BE2C (cell line): Measurements from ENCODE around the gene MMP2.

Experiments used
- DNase-seq: peaks from one replicate; pipeline ENCODE4 v3.0.0-alpha.2; 2020
- H3K27me3 ChIP-seq: fragments of 250-450 bp; sonication (Bioruptor Pico); 2 replicates; pipeline ENCODE4 v1.5.1; 2020; ENCODE audit warnings: mild to moderate bottlenecking
- H3K36me3 ChIP-seq: fragments of 250-450 bp; sonication (Bioruptor Pico); 2 replicates; pipeline ENCODE4 v1.5.1; 2020; ENCODE audit warnings: mild to moderate bottlenecking
- H3K4me1 ChIP-seq: fragments of 250-450 bp; sonication (Bioruptor Pico); 2 replicates; pipeline ENCODE4 v1.5.1; 2020
- H3K4me3 ChIP-seq: 2 replicates; pipeline ENCODE4 v1.5.1; 2011; ENCODE audit warnings: low read depth, low read length
- H3K9me3 ChIP-seq: fragments of 250-450 bp; sonication (Bioruptor Pico); 2 replicates; pipeline ENCODE4 v1.5.1; 2020
- TF ChIP-seq, protein P1 (sequence below): IDR thresholded peaks from 2 replicates; pipeline ENCODE4 v1.5.1; 2012; ENCODE audit warnings: mild to moderate bottlenecking, low read depth, low read length

MMP2 gene

DNA sequence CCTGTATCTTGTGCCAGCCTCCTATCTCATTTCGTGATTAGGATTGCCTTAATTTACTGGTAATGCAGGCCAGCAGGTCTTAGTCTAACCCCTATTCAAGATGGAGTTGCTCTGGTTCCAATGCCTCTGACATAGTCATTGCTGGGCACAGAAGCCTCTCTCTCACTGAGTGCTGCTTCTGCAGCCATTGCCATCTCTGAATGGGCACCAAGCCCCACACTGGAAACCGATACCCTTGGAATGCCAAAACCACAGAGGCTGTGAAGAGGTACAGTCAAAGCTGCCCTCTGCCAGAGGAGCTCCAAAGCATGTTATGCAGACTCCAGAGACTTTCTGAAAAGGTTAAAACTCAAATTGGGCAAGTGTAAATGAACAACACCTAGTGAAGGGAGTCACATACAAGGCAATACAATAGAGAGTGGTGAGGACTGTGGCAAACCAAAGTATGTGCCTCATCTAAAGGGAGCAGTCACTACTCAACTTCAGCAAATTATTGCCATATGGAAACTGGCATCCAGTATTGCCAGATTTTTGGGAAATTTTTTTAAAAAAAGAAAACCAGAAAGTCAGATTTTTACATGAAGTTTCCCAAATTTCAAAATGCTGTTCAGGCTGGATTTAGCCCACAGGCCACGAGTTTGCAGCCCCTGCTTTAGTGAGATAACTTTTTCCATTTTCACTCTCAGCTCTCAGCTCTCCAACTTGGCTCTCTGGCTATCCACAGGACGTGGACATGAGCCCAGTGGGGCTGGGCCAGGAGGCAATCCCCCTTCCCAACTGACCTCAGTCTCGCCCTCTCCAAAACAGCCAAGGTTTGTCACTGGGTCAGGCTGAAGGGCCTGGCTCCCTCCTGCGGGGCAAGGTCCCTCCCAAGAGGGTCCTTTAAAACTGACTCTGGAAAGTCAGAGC lies 2.1 kb upstream of the MMP2 start:
- no peaks in the 10 kb centered on the region for H3K9me3 ChIP-seq
- no peak overlapping the region for H3K4me3 ChIP-seq
- no peaks in the 10 kb centered on the region for H3K27me3 ChIP-seq
- DNase-seq, result no peak
- H3K4me1 ChIP-seq, result peaks cover 13% of the 10 kb centered on the region
- TF ChIP-seq, protein P1, sequence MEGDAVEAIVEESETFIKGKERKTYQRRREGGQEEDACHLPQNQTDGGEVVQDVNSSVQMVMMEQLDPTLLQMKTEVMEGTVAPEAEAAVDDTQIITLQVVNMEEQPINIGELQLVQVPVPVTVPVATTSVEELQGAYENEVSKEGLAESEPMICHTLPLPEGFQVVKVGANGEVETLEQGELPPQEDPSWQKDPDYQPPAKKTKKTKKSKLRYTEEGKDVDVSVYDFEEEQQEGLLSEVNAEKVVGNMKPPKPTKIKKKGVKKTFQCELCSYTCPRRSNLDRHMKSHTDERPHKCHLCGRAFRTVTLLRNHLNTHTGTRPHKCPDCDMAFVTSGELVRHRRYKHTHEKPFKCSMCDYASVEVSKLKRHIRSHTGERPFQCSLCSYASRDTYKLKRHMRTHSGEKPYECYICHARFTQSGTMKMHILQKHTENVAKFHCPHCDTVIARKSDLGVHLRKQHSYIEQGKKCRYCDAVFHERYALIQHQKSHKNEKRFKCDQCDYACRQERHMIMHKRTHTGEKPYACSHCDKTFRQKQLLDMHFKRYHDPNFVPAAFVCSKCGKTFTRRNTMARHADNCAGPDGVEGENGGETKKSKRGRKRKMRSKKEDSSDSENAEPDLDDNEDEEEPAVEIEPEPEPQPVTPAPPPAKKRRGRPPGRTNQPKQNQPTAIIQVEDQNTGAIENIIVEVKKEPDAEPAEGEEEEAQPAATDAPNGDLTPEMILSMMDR, result no peak
- peaks cover 6% of the 10 kb centered on the region for H3K36me3 ChIP-seq

DNA sequence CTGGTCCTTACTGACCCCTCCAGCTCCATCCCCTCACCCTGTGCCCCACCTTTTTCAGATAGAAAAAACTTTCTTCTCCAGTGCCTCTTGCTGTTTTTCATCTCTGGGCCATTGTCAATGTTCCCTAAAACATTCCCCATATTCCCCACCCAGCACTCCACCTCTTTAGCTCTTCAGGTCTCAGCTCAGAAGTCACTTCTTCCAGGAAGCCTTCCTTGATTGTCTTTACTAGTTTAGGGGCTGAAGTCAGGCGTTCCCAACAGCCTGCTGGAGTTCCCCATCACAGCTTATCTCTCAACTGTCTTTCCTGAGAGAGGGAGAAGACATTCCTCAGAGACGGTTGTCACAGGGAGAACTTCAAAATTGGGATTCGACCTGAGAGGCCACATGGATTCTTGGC lies 1.3 kb upstream of the MMP2 start:
- Histone ChIP-seq H3K27me3 (no peaks in the 10 kb centered on the region), H3K4me3 (no peak overlapping the region), H3K36me3 (peaks cover 15% of the 10 kb centered on the region), H3K9me3 (no peaks in the 10 kb centered on the region), H3K4me1 (peaks cover 13% of the 10 kb centered on the region)
- TF ChIP-seq, protein P1, result no peak
- DNase-seq, result no peak

DNA sequence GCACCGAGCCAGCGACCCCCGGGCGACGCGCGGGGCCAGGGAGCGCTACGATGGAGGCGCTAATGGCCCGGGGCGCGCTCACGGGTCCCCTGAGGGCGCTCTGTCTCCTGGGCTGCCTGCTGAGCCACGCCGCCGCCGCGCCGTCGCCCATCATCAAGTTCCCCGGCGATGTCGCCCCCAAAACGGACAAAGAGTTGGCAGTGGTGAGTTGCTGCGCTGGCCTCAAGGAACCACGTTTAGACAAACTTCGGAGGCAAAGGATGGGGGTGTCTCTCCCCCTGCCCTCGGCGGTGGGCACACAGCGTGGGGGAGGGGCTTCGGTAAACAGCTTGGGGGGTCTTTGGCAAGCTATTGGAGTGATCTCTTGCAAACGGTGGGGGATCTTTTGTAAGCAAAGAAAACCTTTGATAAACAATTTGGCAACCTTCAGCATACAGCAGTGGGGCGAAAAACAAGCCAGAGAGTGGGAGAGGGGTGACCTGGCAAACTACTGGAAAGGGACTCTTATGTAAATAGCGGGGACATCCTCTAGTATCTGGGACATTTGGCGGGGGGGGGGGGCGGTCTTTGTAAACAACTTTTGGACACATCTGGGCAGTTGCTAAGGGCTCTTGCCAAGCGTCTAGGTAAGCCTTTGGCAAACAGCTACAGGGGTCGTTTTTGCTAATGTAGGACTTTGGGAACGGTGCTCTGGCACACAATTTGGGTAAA lies 587 bp downstream of the MMP2 start:
- H3K27me3 ChIP-seq, result no peaks in the 10 kb centered on the region
- no peak for DNase-seq
- H3K4me1 ChIP-seq, result peaks cover 13% of the 10 kb centered on the region
- H3K36me3 ChIP-seq, result peaks cover 33% of the 10 kb centered on the region
- H3K9me3 ChIP-seq, result no peaks in the 10 kb centered on the region
- TF ChIP-seq, protein P1, result no peak
- peak overlapping the region; percentile 88 for H3K4me3 ChIP-seq

DNA sequence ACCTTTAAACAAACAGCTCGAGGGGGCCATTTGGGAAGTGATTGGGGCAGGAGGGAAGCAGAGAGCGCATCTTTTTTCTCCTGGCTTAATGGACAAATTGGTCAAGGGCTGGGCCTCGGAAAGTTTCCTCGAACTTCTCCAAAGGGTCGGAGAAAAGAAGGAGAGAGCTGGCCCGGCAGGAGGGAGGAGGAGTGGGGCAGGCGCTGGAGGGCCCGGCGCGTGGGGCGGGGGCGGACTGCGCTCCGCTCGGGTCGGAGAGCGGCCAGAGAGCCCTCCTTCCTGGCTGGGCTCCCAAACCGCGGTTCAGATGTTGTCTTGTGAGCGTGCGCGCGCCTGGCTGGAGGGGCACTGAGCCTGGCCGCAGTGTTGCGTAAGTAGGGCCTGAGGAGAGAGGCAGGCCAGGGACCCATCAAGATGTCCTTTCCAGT lies 1.2 kb downstream of the MMP2 start:
- peak; percentile 84 for DNase-seq
- H3K36me3 ChIP-seq, result peaks cover 40% of the 10 kb centered on the region
- TF ChIP-seq, protein P1, result no peak
- H3K4me1 ChIP-seq, result peaks cover 13% of the 10 kb centered on the region
- H3K27me3 ChIP-seq, result no peaks in the 10 kb centered on the region
- H3K4me3 ChIP-seq, result peak overlapping the region; percentile 88
- no peaks in the 10 kb centered on the region for H3K9me3 ChIP-seq

DNA sequence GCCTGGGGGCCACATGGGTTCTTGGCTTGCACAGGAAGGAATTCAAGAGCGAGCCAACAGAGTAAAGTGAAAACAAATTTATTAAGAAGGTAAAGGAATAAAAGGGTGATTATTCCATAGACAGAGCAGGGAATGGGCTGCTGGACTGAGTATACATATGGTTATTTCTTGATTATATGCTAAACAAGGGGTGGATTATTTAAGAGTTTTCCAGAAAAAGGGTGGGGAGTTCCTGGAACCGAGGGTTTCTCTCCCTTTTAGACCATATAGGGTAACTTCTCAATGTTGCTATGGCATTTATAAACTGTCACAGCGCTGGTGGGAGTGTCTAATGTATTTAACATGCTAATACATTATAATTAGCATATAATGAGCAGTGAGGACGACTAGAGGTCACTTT lies 2.0 kb downstream of the MMP2 start:
- no peaks in the 10 kb centered on the region for H3K27me3 ChIP-seq
- H3K9me3 ChIP-seq, result no peaks in the 10 kb centered on the region
- H3K4me1 ChIP-seq, result peaks cover 8% of the 10 kb centered on the region
- H3K36me3 ChIP-seq, result peaks cover 48% of the 10 kb centered on the region
- DNase-seq, result no peak
- H3K4me3 ChIP-seq, result peak overlapping the region; percentile 88
- TF ChIP-seq, protein P1, result no peak
